Right atrium auricular region (tissue), 2 donors: ENCODE measurements around the gene ZMYM1. TPM values are rescaled to one million over a fixed set of nuclear protein-coding genes. Genes with fewer than 3 reads are reported as not detected.
"Not testable (repeated sequence)": the region's sequence is repeated elsewhere in the genome, so short reads cannot be mapped to it uniquely, and the experiment has no call there.

Experiments
- DNase-seq: peaks from one replicate; pipeline ENCODE4 v3.0.0-alpha.2; 2019; ENCODE audit warnings: low spot score
- H3K27ac ChIP-seq, 2 donors: fragments of 200-600 bp; sonication (generic); 1 replicate in 1 of 2; 2 replicates in 1 of 2; pipeline ENCODE4 v1.5.1; 2016 to 2019
- H3K27me3 ChIP-seq, 2 donors: fragments of 200-600 bp; sonication (generic); one replicate each; pipeline versions ENCODE4 v1.5.1 to v1.6.0; 2017 to 2019
- H3K36me3 ChIP-seq: fragments of 200-600 bp; sonication (generic); one replicate; pipeline ENCODE4 v1.5.1; 2016
- H3K4me1 ChIP-seq, 2 donors: fragments of 200-600 bp; sonication (generic); one replicate each; pipeline versions ENCODE4 v1.5.1 to v1.6.0; 2017 to 2019
- H3K4me3 ChIP-seq, 2 donors: fragments of 200-600 bp; sonication (generic); 1 replicate in 1 of 2; 2 replicates in 1 of 2; pipeline ENCODE4 v1.5.1; 2017 to 2019; ENCODE audit warnings: mild to moderate bottlenecking in 1 of 2, moderate library complexity in 1 of 2
- H3K9me3 ChIP-seq, 2 donors: fragments of 200-600 bp; sonication (generic); one replicate each; pipeline ENCODE4 v1.5.1; 2019
- CTCF ChIP-seq, 2 donors: fragments of 200-600 bp; sonication (generic); IDR thresholded peaks; one replicate each; pipeline ENCODE4 v1.5.1; 2019; ENCODE audit warnings: antibody characterized with exemption in 2 of 2
- total RNA-seq, 2 donors: library from RNA; depleted of rRNA; stranded (reverse); fragments of >200 nt; gene quantifications; one replicate each; pipeline ENCODE4 v1.1.0, GENCODE V29; 2016

The ZMYM1 gene
- total RNA-seq, 2 donors from 2014 or later: 3.6 to 4.0 TPM

GRCh38 chr1:35143737-35144508, 64.7 kb downstream of the ZMYM1 start:
- Histone ChIP-seq H3K4me3 (no peak overlapping the region), H3K4me1 (no peaks in the 10 kb centered on the region), H3K36me3 (no peaks in the 10 kb centered on the region), H3K27me3 (no peaks in the 10 kb centered on the region), H3K27ac (no peak overlapping the region), H3K9me3 (no peaks in the 10 kb centered on the region)
- no peak for DNase-seq
- TF ChIP-seq CTCF (IDR thresholded peaks at IDR 0.05): no peak

- H3K27ac ChIP-seq, H3K36me3 ChIP-seq, H3K27me3 ChIP-seq, H3K4me3 ChIP-seq, DNase-seq, H3K9me3 ChIP-seq, H3K4me1 ChIP-seq: not testable (repeated sequence)
Observed at GRCh38 chr1:35145892-35146549, 66.8 kb downstream of the ZMYM1 start.

GRCh38 chr1:35151220-35151619, 72.0 kb downstream of the ZMYM1 start:
- H3K36me3 ChIP-seq: no peaks in the 10 kb centered on the region
- H3K4me1 ChIP-seq: no peaks in the 10 kb centered on the region
- DNase-seq: no peak
- H3K27ac ChIP-seq: no peak overlapping the region
- TF ChIP-seq CTCF (IDR thresholded peaks at IDR 0.05): no peak
- no peaks in the 10 kb centered on the region for H3K9me3 ChIP-seq
- H3K27me3 ChIP-seq: no peaks in the 10 kb centered on the region
- H3K4me3 ChIP-seq: no peak overlapping the region

- no peak overlapping the region for H3K27ac ChIP-seq
- TF ChIP-seq CTCF (IDR thresholded peaks at IDR 0.05): no peak
- peaks cover 0 to 7% of the 10 kb centered on the region in 2 donors for H3K9me3 ChIP-seq
- H3K4me3 ChIP-seq: no peak overlapping the region
- DNase-seq: no peak
- H3K36me3 ChIP-seq: no peaks in the 10 kb centered on the region
- H3K4me1 ChIP-seq: no peaks in the 10 kb centered on the region
- H3K27me3 ChIP-seq: no peaks in the 10 kb centered on the region
Observed at GRCh38 chr1:35164893-35165292, 85.7 kb downstream of the ZMYM1 start.

Other genes with a start within 250 kb of the ZMYM1 start
- gene SMIM12, start 219.6 kb upstream of the ZMYM1 start, total RNA-seq: 10 to 100 TPM; 26.6 to 34.0 TPM
- under 1 TPM in 1 of 2 donors, not detected in 1; 0.43 TPM for gene DLGAP3, start 149.7 kb upstream of the ZMYM1 start, total RNA-seq
- 10 to 100 TPM; 25.2 to 30.6 TPM for gene TMEM35B, start 94.0 kb upstream of the ZMYM1 start, total RNA-seq
- 10 to 100 TPM in 1 of 2 donors, 1 to 10 TPM in 1; 6.7 to 20.6 TPM for gene ZMYM6, start 47.4 kb upstream of the ZMYM1 start, total RNA-seq
- 10 to 100 TPM; 52.0 to 80.8 TPM for gene SFPQ, start 113.8 kb downstream of the ZMYM1 start, total RNA-seq
- 10 to 100 TPM; 20.2 to 21.1 TPM for gene ZMYM4, start 189.3 kb downstream of the ZMYM1 start, total RNA-seq